HG02763 (cell line): ENCODE results near the gene GALT.

Experiments
- ATAC-seq: cut with Tn5 transposase; IDR thresholded peaks from one replicate; pipeline ENCODE4 v1.9.1; 2021; ENCODE audit warnings: mild to moderate bottlenecking, moderate library complexity; ENCODE audit not compliant: unreplicated experiment

The GALT gene

DNA sequence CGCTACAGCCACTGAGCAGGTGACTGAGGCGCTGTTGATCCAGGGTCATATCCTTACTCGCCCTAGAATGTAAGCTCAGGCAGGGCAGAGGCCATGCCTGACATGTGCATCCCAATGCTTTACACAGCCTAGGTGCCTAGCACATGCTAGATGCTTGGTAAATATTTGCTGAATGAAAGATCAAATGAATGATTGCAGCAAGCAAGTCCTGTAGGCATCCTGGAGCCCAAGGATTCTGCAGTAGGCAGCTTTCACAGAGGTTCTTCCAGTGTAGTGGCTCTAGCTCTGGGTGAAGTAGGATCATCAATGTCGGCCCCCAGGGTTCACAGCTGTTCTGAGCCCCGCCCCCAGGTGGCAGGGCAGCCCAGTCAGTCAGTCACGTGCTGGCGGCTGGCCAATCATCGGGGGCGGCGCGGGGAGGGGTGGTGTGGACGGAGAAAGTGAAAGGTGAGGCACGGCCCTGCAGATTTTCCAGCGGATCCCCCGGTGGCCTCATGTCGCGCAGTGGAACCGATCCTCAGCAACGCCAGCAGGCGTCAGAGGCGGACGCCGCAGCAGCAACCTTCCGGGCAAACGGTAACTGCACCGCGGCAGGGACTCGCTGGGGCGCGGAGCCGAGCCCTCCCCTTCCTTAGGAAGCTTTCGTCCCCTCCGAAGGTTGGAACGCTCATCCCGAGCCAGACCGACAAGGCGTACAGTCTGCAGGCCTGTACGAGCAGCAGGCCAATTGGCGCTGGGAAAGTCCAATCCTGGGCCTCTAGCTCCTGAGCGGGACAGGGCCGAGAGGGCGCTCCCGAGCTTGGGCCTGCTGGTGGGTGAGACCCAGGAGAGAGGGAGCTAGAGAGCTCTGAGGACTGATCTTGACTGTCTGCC lies at the start of gene GALT:
TSS of gene GALT (plus strand) at position 465 of the 873 bp plus-strand sequence. CDS start at position 495, 30 bp downstream.
- ATAC-seq = peak; percentile 80

- ATAC-seq = no peak
Observed at GRCh38 chr9:34599546-34599945, 46.9 kb upstream of the GALT start.

DNA sequence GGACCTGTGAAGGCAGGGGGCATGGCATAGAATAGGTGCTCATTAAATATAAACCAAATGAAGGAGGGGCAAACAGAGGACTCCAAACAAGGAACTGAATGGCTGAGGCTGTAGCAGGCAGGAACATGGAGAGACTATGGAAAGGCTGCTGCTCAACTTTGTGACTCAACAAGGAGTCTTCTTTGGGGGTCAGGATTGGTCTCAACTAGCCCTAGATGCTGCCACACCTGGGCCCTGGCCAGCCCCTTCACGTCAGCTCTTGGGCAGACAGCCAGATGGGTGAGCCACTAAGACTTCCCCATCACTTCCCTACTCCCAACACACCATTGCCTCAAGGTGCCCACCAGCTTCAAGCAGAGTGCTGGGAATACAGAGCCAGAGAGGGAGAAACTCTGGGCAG lies 45.6 kb upstream of the GALT start:
- ATAC-seq = no peak

DNA sequence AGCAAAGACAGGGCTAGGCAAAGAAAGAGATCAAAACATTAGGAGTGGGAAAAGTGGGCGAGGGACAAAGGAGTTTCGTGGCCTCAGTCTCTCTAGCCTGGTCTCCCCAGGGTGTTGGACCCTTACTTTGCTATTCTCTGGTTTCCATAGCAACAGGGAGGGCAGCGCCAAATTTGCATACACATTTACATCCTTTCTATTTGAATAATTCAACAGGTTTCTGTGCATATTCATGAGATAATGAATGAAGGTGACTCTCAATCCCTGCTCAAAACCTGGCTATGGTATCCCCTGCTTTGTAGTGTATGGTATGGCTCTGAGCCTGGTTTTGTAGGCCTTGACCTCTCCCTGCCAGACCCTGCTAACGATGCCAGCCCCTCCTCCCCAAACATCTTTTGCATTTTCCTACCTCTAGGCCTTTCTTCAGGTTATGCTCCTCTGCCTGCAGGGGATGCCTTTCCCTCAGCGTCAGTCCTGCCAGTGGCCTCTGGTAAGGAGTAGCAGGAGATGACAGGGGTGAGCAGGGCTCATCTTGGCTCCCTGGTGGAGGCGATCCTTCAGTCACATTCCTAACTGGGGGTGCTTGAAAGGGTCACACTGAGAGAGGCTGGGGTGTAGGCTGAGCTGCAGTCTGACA lies 44.4 kb upstream of the GALT start:
- no peak for ATAC-seq

- ATAC-seq = peak; percentile 66
Observed at GRCh38 chr9:34603610-34604231, 42.8 kb upstream of the GALT start.

GRCh38 chr9:34606190-34606589 lies 40.3 kb upstream of the GALT start:
- no peak for ATAC-seq

- ATAC-seq = no peak
Observed at GRCh38 chr9:34606905-34607304, 39.6 kb upstream of the GALT start.

DNA sequence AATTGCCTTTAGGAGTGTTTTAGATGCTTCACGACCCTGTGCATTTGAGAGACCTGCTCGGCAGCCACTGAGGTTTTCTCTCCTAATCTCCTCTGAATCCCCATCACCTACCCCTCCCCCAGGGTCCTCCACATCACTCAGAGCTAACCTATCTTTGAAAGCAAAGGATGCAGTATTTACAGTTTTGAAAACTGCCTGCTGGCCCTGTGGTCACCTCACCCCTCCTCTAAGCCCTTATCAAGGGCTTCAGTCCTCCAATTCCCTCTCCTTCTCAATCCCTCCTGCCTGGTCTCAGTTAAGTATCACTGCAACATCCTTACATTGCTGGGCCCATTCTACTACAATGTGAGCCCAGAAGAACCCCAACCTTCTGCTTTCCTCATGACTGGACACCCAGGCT lies 39.1 kb upstream of the GALT start:
- no peak for ATAC-seq

GRCh38 chr9:34610434-34611206 lies 35.9 kb upstream of the GALT start:
- ATAC-seq = no peak

DNA sequence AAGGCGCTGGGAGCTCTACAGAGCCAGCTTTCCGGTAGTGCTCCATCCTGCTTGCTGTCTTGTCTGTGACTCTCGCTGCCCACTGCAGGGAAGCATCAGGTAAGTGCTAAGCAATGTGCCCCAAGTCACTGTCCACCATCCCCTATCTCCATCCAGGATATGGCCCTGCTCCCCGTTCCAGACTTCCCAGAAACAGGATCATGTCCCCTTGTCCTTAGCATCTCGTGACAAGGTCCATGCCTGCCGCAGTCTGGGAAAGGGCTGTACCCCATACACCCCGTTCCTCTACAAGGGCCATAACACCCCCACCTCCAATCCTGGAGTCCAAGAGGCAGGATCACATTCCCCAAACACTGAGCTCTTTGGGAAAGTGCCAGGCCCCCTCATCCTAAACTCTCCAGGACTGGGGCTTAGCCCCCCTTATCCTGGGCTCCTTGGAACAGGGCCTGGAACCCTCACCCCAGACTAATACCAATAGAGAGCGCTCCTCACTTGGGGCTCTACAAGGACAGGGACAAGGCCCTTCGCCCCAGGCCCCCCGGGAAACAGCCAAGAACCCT lies 35.1 kb upstream of the GALT start:
- no peak for ATAC-seq

- peak; percentile 81 for ATAC-seq
Observed at GRCh38 chr9:34611811-34612787, 34.4 kb upstream of the GALT start, which contains the start of gene RPP25L. RPP25L (minus strand) TSS chr9:34612097; CDS start chr9:34611296, 801 bp downstream.

DNA sequence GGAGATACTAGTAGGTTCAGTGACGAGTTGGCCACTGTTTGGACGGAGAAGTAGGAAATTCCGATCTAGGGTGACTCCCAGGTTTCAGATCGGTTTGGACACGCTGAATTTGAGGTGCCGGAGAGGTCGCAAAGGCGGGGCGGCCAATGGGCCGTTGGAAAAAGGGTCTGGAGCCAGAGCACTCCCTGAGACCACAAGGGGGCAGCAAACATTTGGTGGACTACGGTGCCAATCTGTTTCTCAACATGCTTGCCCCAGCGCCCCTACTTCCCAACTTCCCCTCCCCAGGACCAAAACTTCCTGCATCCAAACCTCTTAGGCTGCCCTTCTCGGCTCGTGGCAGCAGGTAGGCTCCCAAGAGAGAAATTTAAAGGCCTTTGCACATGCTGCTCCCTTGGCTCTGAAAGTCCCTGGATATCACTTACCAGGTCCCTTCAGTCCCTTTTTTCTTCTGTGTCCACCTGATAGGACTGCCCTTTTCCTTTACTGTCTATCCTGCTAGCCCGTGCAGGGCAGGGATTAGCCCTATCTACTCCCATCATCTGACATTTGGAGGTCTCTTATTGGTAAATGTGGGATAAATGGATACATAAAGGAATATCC lies 33.6 kb upstream of the GALT start:
- no peak for ATAC-seq

GRCh38 chr9:34615132-34615531 lies 31.3 kb upstream of the GALT start:
- no peak for ATAC-seq

GRCh38 chr9:34620061-34620994 lies 26.1 kb upstream of the GALT start, which contains the start of gene DCTN3:
DCTN3 (minus strand) TSS chr9:34620495; CDS start chr9:34620464, 31 bp downstream.
- peak; percentile 99 for ATAC-seq

DNA sequence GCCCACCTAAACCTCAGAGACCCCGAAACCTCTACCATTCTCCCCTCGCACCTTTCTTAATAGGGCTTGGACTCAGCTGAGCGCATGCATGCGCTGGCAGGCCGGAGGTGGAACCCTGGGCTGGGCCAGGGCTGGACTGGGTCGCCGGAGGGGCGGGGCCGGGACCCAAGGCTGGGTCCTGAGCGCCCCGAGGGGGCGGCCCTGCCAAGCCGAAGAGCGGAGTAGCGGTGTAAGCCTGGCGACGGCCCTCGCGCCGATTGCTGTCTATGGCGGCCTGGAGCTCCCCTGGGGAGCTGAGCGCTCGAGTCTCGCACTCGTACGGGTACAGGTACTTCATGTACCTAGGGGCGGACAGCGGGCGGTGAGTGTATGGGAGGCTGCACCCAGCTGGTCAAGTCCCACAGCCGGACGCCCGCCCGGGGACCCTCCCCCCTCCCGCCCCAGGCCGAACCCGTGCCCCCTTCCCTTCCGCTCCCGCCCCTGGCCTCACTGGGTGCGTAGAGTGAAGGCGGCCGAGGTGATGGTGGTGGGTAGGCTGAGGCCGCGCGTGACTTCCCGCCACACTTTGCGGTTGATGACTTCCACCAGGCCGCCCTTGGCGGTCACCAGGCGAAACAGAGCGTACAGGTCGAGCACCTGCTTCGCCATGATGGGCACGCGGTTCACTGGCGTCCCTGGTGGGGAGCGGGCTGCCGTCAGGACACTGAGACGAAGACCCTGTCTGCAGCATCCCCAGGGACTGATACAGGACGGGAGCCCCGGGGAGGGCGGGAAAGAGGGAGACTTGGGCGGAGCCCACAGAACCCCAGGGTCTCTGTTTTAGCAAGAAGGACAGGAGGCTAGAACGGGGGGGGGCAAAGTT lies 22.9 kb upstream of the GALT start:
- no peak for ATAC-seq

GRCh38 chr9:34624475-34625185 lies 21.8 kb upstream of the GALT start:
- ATAC-seq = no peak
